Neural cell (in vitro differentiated cells): Measurements from ENCODE around the gene PLCXD3.

Experiments
- EP300 ChIP-seq: fragments of 450-650 bp; conservative IDR thresholded peaks from 2 replicates; pipeline ENCODE4 v1.6.1; 2014; ENCODE audit warnings: antibody characterized with exemption, mild to moderate bottlenecking, moderate library complexity; ENCODE audit not compliant: poor library complexity, severe bottlenecking
- POLR2AphosphoS5 ChIP-seq: IDR thresholded peaks from 2 replicates; pipeline ENCODE4 v1.6.1; 2012
- RAD21 ChIP-seq: fragments of 450-650 bp; conservative IDR thresholded peaks from 2 replicates; pipeline ENCODE4 v1.6.1; 2014; ENCODE audit warnings: antibody characterized with exemption, mild to moderate bottlenecking, moderate library complexity
- REST ChIP-seq: IDR thresholded peaks from 2 replicates; pipeline ENCODE4 v1.6.1; 2012; ENCODE audit warnings: borderline replicate concordance
- SMC3 ChIP-seq: fragments of 450-650 bp; conservative IDR thresholded peaks from 2 replicates; pipeline ENCODE4 v1.6.1; 2014; ENCODE audit warnings: antibody characterized with exemption, mild to moderate bottlenecking, moderate library complexity; ENCODE audit not compliant: poor library complexity
- TF ChIP-seq, protein P1 (sequence below): fragments of 450-650 bp; IDR thresholded peaks from 2 replicates; pipeline ENCODE4 v1.5.1; 2014; ENCODE audit warnings: antibody characterized with exemption, mild to moderate bottlenecking, moderate library complexity; ENCODE audit not compliant: poor library complexity, severe bottlenecking

GRCh38 chr5:41337724-41338123, 172.7 kb downstream of the PLCXD3 start:
- TF ChIP-seq, protein P1, sequence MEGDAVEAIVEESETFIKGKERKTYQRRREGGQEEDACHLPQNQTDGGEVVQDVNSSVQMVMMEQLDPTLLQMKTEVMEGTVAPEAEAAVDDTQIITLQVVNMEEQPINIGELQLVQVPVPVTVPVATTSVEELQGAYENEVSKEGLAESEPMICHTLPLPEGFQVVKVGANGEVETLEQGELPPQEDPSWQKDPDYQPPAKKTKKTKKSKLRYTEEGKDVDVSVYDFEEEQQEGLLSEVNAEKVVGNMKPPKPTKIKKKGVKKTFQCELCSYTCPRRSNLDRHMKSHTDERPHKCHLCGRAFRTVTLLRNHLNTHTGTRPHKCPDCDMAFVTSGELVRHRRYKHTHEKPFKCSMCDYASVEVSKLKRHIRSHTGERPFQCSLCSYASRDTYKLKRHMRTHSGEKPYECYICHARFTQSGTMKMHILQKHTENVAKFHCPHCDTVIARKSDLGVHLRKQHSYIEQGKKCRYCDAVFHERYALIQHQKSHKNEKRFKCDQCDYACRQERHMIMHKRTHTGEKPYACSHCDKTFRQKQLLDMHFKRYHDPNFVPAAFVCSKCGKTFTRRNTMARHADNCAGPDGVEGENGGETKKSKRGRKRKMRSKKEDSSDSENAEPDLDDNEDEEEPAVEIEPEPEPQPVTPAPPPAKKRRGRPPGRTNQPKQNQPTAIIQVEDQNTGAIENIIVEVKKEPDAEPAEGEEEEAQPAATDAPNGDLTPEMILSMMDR = no peak
- no peak for TF ChIP-seq EP300
- no peak for TF ChIP-seq SMC3
- TF ChIP-seq RAD21 = no peak
- TF ChIP-seq REST = no peak
- TF ChIP-seq POLR2AphosphoS5 = no peak
